NCI-H1694 (cell line): ENCODE results near the gene CDH23.

Experiments used
- DNase-seq: peaks from one replicate; lab custom pipeline; 2025; lab: John Stamatoyannopoulos, UW

CDH23 gene

GRCh38 chr10:71370031-71370430 lies 26.7 kb upstream of the CDH23 start:
- DNase-seq: no peak

- DNase-seq: no peak
Observed at GRCh38 chr10:71371750-71372166, 25.0 kb upstream of the CDH23 start.

DNA sequence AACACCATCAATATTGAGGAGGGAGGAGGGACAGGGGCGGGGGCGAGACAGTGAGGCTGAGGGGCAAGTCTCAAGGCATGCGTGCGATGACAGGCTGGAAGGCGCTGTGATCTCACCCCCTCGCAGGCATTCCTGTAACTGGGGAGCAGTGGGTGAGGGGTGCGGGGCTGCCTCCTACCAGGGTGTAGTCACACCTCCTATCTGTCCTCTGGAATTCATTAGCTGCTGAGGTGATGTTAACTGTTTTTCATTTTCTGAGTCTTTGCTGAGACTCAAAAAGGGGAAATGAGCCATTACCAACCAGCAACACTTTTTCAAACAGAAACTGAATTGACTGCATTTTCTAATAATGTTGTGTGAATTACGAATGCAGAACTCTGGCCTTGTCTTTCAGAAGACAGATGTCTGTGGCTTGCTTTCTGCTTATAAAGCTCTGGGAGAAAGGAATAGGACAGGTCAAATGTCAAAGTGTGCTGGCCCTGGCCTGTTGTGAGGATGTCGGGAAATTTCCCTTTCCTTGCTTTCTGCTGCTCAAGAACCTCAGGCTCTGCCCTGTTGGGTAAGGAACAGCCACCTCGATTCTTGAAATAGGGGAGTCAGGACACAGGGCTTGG lies 23.7 kb upstream of the CDH23 start:
- no peak for DNase-seq

DNA sequence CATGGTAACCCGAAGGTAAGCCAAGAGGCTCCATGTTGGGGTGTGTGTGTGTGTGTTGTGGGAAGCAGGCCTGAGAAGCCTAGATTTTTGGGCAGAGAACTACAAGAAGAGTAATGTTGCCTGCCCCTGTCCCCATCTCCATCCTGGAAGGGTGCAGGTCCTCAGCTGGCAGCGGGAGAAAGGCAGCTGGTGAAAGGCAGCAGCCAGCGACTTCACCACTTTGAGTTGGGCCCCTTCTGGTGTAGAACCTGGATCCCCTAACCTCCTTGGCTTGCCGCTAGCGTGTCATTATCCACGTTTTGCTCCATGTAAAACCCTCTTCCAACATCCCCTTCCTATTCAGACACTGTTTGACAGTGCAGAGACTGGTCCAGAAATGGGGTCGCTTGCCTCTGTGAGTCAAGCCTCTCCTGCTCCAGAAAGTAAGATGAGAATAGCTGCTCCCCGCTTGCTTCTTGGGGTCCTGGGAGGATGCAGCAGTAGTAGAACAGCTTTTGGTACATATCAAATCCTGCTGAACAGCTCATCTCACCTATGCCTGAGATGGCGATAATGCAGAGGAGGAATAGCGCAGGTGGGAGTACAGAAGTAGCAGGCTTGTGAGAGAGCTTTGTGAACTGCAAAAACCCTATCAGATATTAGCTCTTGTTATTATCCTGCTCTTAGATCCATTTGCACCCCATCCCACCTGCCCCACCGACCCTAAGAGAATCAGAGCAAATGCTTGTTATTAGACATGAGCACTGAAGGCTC lies 22.1 kb upstream of the CDH23 start:
- DNase-seq: no peak

- no peak for DNase-seq
Observed at GRCh38 chr10:71375952-71376351, 20.8 kb upstream of the CDH23 start.

DNA sequence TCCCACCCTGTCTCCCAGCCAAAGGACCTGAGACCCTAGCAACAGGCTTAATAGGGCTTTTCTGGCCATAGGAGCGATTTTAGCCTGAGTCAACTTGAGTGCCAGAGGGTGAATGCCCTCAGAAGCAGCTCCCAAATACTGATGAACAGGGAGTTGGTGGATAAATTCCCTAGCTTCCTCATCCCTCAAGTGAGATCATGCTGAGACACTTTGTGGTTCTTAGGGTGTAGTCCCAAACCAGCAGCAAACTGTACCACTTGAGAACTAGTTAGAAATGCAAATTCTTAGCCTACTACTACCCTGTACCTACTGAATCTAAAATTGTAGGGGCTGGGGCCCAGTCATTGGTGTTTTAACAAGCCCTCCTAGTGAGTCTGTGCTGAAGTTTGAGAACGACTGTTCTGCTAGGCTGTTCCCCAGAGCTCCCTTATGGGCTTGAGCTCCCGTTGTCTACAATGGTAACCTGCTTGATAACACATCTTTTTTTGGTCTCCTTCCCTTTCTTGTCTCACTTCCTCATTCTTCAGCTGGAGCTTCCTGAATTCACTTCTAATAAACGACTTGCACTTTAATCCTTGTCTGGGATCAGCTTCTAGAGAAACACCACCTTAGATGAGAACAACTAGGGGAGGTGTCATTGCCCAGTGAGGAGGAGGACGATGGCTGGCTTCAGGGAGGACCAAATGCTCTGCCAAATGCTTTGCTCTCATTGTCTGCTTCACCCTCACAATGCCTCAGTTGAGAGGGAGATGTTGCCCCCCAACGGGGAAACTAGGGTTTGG lies 18.2 kb upstream of the CDH23 start:
- DNase-seq: no peak

DNA sequence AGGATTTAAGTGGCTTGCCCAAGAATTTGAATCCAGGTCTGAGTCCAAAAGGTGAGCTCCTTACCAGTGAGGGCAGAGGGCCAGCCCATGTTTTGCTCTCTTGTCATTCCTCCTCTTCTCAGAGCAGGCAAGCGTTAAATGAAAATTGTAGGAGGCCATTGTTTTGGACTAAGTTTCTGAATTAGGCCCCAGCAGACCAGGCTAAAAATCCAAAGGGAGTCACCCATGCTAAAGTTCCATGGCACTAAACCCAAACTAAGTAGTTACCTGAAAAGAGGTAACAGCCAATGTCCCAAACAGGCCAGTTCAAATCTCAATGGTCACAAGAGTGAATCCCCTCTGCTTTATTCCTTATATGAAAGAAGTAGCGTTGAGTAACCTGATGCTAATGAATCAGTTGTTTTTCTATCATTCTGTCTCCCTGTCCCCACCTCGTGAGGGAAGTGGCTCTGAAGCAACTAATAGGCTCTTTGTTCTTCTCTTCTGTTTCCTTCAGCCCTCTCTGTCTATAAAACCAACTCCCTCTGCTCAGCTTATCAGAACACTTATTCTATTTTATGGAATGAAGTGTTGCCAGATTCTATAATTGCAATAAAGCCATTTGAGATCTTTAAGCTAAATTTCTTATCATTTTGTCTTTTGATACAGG lies 17.5 kb upstream of the CDH23 start:
- no peak for DNase-seq

DNA sequence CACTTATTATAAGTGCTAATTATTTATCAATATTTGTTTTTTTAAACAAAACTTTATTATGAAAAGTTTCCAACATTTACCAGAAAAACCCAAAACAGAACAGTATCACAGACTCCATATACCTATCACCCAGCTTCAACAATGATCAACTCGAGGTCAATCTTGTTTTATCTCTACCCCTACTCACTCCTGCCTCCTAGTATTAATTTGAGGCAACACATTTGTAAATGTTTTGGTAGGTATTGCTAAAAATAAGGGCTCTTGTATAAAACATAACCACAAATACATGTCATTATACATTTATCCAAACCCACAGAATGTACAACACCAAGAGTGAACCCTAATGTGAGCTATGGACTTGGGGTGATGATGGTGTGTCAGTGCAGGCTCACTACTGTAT lies 15.9 kb upstream of the CDH23 start:
- DNase-seq: no peak

- no peak for DNase-seq
Observed at GRCh38 chr10:71381611-71382010, 15.1 kb upstream of the CDH23 start.

DNA sequence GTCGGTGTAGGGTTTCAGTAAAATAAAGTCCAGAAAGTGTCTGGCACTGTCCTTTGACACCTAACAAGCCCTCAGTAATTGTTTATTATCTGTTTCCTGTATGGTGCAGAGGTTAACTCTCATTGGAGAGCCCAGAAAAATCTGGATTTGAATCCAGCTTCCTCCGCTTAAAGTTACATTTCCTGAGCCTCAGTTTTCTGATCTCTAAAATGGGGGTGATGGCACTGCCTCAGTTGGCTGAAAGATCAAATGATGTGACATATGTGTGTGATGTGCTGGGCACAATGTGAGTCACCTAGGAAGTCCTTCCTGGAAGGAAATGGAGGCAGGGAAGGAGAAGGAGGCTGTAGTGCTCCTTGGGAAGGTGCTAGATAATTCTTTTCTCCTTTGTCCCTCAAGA lies 14.7 kb upstream of the CDH23 start:
- no peak for DNase-seq

GRCh38 chr10:71382757-71383156 lies 14.0 kb upstream of the CDH23 start:
- DNase-seq: no peak

- peak; percentile 42 for DNase-seq
Observed at GRCh38 chr10:71383972-71384687, 12.6 kb upstream of the CDH23 start.

- no peak for DNase-seq
Observed at GRCh38 chr10:71388171-71388570, 8.5 kb upstream of the CDH23 start.

GRCh38 chr10:71388583-71389310 lies 8.0 kb upstream of the CDH23 start:
- no peak for DNase-seq

- no peak for DNase-seq
Observed at GRCh38 chr10:71389768-71390460, 6.8 kb upstream of the CDH23 start.

- no peak for DNase-seq
Observed at GRCh38 chr10:71390461-71390835, 6.3 kb upstream of the CDH23 start.

DNA sequence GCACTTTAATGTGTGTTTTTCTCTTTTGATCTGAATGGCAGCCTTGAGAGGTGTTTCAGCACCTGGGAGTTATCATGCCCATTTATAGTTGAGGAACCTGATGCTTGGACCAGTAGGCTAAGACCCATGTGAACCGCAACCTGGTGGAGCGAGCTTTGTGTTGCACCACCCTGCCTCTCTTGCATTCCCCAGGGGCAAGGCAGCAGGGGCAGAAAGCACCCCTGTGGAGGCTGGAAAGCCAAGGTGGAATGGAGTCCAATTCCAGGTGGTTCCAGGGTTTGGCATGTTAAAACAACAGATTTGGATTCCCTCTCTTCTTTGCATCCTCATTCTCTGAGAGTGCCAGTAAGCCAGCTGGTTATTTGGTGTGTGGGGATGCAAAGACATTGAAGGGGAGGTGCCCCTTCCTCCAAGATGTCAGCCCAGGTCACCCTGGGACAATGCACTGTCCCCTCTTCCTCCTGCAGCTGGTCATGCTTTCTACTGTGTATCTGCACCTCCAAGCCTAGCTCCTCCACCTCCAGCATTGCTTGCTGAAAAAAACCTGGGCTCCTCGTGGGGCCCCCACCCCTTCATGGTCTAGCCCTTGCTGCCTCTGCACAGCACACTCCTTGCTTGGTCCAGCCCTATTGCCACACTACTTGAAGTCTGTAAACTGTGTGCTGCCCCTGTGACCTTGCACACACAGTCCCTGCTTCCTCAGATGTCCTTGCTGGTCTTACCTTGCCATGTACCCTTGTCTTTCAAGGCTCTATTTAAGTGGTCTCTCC lies 5.6 kb upstream of the CDH23 start:
- no peak for DNase-seq

GRCh38 chr10:71391701-71392100 lies 5.0 kb upstream of the CDH23 start:
- no peak for DNase-seq

GRCh38 chr10:71392292-71392691 lies 4.4 kb upstream of the CDH23 start:
- no peak for DNase-seq
